H4 (cell line): ENCODE measurements around the gene AXIN1. TPM values are rescaled to one million over a fixed set of nuclear protein-coding genes. Genes with fewer than 3 reads are reported as not detected.
"Not testable (repeated sequence)": the region's sequence is repeated elsewhere in the genome, so short reads cannot be mapped to it uniquely, and the experiment has no call there.

Experiments
- DNase-seq: peaks from one replicate; pipeline ENCODE4 v3.0.0-alpha.2; 2015; ENCODE audit warnings: low spot score
- total RNA-seq: library from RNA; depleted of rRNA; stranded (reverse); fragments of >200 nt; shearing (Covaris generic); gene quantifications from 2 replicates; pipeline ENCODE4 v1.2.3, GENCODE V29; 2014

The AXIN1 gene
- total RNA-seq, 1 experiment from 2014 or later: 5.6 TPM

DNA sequence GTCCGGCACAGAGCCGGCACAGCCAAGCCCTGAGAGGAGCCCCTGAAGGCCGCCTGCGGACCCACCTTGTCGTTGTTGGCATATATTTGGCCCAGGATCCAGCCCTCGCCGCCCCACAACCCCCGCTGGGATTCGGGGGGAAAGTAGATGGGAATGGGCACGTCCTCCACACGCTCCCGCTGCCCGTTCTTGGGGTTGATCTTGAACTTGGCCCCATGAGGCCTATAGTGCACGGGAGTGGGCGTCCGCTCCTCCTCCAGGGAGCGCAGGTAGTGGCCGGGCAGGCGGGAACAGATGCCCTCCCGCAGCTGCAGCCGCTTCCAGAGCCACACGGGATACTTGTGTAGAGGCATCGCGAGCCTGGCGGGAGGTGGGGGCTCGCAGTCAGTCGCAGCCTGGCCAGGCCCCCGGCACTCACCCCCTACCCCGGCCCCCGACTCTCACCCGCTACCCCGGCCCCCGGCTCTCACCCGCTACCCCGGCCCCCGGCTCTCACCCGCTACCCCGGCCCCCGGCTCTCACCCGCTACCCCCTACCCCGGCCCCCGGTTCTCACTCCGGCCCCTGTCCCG, 17.4 kb upstream of the AXIN1 start:
- DNase-seq: no peak

DNA sequence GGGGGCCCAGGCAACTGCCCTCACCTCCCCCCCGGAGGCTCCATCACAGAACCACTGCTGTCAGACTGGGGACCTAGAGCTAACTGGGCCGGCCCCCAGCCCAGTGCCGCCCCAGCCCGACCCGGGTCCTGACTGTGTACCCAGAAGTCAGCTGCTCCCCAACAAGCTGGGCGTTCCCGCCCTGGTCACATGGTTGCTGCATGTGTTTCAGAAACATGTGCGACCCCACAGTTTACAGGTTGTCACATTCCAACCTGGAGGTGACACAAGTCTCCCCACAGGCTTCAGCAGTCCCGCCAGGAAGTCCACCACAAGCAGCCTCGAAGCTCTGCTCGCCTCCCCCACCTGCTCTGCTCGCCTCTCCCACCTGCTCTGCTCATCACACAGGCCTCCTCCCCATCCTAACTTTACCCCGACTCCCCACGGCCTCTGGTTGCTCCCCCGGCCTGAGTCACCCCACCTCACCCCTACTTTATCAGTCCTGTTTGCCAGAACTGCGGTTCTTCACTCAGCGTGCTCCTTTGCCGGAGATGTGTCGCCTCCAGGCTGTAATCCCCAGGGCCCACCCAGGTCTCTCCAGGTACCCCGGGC, 16.8 kb upstream of the AXIN1 start:
- DNase-seq: no peak

DNA sequence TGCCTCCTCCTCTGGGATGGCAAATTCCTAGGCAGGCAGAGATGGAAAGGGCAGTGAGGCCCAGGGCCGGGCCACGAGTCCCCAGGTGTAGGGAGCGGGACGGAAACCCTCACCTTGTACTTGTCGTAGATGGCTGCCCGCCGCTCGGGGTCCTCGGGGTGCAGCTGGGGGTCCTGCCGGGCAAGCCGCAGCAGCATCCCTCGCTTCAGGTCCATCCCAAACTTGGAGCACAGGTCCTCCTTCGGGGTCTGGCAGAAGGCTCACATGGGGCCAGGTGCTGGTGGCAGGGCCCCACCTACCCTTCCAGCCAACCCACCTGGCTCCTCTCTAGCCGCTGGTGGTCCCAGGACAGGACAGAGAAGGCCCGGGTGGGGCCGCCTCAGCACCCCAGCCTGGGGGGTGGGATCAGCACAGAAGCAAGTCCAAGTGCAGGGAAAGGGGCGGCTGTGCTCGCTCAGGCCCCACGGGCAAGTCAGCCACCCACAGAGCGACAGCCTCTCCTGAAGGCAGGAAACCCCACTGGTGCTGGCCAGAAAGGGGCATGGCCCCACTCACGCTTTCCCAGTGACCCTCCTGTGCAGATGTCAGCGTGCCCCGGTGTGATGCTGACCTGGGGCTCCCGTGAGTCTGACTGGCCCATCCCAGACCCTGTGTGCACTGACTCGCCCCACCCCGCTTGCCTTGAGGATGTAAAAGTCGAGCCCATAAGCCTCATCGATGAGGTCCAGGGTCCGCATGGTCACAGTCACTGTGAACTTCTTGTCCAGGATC, 16.1 kb upstream of the AXIN1 start:
- DNase-seq: no peak

DNA sequence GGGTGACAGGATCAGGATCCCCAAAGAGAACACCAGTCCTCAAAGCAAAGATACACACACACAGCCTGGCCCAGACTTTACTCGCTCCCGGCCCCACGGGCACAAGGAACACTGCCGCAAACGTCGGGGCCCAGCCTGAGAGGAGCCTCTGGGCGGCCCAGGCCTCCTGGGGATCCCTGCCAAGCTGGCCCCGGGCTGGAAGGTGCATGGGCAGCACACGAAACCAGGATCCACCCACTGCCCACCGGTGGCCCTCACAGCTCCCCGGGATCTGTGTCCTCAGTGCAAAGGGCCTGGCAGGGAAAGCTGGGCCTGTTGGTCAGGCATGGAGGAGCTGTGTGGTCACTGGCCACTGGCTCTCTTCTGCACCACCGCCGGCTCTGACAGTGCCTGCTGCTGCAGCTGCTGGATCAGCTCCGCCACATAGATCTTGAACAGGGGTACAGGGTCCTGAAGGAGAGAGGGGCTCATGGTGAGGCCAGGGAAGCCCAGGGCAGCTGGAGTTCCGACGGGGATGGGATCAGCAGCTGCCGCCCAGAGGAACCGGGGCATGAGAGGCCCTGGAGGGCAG, 14.9 kb upstream of the AXIN1 start:
- DNase-seq: no peak

DNA sequence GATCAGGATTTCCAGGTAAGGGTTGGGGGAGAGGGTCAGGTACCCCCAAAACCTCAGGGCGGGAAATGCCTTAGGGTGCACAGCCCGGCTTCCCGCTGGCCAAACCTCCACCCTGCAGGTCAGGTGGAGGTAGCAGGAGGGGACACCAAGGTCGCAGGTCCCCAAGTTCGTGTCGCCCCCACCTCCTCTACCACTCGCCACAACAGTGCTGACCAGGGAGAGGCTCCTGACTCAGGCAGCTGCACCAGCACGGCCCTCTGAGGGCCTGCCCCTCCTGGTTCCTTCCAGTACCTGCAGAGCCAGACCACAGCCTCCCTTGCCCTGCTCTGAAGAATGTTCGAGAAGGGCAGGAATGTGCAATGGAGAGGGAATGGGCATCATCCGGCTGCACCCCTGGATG, 14.0 kb upstream of the AXIN1 start:
- DNase-seq: no peak

DNA sequence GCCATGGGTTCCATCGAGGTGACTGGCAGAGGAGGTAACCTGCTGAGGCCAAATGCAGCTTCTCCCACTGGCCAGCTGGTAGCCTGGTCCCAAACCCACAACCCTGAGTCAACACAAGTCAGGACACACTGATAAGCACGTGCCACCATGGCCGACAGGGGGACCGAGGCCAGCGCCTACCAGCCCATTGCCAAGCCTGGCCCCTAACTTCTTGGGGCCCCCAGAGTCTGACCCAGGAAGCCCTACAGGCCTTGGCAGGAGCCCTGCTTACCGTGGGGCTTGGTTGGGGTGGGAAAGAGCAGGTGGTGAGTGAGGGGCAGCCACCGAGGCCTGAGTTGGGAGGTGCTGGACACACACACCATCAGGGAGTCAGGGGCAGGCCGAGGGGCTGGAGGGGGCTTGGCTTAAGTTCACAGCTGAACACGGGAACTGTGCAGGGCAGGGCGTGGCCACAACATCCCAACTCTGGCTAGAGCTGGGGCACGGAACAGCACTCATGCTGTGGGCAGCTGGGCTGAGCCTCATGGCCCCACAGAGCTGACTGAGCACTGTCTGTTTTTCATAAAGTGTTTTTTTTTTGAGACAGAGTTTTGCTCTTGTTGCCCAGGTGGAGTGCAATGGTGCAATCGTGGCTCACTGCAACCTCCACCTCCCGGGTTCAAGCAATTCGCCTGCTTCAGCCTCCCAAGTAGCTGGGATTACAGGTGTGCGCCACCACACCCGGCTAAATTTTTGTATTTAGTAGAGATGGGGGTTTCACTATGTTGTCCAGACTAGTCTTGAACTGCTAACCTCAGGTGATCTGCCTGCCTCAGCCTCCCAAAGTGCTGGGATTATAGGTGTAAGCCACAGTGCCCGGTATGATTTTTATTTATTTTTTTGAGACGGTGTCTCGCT, 12.3 kb upstream of the AXIN1 start:
- no peak for DNase-seq

DNA sequence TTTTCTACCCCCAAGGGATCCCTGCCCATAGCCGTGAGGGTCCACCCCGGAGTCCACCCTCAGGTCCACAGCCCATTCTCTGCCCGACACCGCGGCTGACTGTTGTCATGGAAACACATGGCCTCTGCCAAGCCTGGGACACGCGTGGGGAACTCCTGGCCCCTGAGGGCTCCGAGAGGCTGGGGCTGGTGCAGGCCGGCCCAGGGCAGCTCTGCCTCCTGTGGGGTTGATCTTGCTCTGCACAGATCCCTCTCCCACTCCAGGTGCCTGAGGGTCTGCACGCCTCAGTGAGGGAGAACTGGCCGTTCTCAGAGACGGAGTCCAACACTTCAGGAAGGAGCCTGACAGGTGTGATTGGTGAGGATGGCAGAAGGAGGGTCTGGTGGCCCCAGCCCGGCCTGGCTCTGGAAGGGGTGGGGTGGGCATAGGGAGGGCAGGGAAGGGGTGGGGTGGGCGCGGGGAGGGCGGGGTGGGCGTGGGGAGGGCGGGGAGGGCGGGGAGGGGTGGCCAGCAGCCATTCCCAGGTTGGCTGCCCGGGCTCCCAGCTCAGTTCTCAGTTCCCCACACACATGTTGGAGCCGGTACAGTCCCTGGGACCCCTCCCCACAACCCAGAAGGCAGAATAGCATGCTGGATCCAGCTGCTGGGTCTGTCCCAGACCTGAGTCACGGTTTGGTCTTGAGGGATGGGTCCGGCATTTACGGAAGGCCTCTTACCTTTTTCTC, 11.4 kb upstream of the AXIN1 start:
- no peak for DNase-seq

DNA sequence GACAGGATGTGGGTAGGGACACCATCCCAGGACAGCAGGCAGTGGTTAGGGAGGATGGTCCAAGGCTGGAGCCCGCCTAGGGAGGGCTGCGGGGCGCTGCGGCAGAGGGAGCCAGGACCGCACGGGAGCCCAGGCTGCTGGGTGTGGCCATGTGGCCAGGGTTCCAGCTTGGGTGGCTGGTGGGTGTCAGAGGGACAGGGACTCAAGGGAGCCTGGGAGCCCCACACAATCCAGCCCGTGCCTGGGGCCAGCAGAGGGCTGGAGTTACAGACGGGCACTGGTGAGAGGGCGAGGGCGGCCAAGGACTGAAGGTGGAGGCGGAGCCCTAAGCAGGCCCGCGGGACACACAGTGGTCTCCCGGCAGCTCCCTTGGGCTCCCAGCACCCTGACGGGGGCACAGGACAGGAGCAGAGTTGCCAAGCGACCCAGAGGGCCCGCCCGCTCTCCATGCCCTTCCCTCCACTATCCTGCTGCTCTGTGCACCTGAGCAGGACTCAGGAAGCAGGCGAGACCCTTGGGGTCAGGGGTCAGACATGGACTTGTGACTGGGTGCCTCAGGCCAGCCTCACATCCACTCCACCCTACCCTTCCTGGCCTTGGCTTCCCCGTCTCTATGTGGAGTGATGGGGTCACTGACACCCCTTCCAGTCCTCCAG, 10.7 kb upstream of the AXIN1 start:
- DNase-seq: no peak

DNA sequence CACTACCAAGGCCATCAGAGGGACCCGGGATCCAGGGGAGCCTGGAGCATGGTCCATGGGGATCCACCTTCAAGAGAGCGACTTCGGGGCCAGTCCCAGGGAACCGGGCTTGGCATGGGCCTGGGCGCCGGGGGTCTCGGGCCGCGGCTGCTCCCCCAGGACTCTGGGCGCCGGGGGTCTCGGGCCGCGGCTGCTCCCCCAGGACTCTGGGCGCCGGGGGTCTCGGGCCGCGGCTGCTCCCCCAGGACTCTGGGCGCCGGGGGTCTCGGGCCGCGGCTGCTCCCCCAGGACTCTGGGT, 10.1 kb upstream of the AXIN1 start:
- DNase-seq: not testable (repeated sequence)

DNA sequence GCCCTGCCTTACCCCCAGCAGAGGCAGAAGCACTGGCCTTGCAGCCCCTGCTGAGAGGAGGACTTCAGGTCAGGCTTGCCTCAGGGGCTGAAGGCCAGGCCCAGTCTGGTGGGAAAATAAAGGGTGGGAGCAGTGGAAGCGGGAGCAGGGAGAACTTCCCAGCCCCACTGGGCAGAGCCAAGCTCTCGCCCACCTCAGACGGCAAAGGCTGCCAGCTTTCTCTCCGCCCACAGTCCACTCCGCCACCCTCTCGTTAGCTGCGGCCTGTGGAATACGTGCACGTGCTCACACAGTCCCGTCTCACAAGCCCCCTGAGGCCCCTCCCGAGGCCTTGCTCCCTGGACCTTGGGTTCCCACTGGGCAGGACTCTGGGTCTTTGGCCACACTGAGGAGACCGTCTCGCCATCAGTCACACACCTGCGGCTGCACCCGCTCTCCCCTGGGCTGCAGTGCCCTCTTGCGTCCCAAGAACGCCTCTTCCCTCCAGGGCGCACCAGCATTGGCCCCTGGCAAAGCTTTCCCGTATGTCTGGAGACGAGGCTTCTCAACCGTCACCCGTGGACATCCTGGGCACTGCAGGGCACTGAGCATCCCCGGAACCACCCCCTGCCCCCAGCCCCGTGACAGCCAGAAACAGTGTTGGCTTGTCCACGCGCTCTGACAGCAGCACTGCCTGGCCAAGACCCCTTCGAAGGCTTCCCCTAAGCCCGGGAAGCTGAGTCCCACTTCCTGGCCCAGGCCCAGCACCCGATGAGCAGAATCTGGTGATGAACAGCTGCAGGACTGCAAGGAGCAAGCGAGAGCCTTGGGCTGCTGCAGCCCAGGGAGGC, 9.6 kb upstream of the AXIN1 start:
- DNase-seq: peak; percentile 65

DNA sequence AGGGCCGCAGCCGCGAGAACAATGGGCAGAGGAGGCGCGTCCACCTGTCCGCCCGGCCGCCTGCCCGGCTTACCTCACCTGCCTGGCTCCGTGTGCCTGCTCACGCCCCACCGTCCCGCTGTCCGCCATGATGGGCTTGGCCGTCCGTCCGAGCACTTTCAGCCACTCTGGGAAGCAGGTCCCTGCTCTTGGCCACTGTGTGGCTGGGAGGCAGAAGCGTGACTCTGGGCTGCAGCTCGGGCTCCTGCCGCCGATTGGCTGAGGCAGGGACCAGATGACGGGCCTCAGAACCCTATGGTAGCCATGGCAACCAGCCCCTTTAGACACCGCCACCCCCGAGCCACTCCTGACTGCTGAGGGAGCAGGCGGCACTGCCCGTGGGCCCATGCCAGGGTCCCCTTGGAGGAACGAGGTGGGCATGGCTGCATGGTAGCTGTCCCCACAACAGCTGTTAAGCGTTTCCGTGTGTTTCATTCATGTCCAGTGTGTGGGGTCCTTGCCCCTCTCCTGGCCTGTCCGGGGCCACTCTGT, 8.9 kb upstream of the AXIN1 start:
- no peak for DNase-seq

DNA sequence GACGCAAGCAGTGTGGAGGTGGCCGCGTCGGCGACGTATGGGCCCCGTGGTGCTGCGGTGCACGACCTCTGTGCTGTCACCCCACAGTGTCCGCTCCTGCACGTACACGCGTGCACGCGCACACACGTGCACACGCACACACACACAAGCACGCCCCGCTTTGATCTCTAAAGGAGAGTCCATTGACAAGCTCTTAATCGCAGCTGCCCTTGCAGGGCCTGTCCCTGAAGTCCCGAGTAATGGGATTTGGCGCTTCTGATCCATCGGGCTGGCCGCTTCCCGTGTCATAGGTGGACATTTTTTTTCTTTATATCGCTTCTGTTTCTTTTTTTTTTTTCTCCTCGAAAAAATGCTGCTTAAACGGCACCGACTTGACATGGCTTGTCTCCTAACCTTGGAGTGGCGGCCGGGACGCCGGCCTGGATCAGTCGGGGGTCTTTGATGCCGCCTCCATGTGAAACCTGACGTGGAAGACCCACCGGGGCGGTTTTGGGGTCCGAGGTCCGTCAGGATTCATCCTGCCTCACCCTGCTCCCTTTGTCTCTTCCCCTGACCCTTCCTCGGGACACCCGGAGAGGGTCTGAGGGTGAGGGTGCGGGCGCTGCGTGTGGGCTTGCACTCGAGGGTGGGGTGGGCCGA, 8.3 kb upstream of the AXIN1 start:
- no peak for DNase-seq

DNA sequence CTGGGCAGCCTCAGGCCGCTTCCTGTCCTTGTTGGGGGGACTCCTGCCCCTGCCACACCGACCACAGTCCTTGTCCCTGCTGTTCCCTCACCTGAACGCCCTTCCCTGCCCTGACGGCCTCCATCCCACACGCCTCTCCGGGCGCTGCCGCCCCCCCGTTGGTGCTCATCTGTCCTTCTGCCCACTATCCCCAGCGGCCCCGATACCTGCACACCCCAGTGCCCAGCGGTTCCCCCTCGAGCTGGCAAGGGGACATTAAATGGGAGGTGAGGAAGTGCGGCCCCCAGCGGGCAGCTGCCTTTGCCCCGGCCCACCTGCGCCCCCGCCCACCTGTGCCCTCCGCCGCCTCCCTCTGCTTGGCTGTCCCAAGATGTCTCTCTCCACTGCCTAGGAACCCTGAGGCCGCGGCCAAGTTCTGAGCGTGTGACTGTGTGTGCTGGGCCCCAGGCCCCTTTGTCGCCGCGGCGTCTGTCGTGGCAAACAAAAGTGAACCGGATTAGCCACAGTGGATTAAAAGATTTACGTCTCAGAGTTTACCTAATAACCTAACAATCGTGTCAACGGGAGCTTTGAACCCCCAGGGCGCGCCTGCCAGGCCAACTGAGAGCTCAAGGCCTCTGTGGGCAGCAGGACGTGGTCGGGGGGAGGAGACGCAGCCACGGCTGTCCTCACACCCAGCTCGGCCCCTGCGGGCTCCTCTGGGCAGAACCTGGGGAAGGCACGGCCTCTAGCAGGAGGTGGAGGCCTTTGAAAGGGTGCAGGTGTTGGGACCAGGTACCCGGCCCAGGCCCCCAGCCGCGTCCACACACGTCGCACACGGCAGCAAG, 7.6 kb upstream of the AXIN1 start:
- no peak for DNase-seq

DNA sequence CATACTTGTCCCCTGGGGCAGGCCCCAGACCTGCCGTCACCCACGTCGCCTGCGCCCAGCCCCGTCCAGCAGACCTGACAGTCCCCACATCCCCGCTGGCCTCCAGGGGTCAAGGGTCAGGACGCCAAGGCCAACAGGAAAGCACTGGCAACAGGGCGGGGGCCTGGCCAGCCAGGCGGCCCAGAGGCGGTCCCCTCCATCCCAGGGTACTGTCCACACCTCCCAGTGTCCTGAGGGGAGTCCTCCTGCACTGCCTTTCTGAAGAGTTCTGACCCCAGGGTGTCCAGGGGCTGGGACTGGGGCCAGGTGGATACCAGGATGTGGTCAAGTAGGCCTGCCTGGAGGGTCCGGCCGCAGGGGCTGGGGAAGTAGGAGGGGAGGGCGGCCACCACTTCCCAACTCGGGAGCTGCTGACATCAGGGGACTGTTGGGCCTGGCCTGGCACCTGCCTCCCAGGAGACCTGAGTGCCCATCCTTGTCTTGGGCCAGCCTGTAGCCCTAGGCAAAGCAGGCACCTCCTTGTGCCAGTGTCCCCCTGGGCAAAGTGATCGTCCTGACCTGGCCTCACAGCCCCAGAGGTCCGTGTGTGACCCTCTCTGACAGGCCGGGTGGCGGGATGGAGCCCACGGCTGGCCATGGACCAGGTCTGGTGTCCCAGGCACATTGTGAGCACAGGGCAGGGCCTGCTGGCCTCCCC, 6.7 kb upstream of the AXIN1 start:
- no peak for DNase-seq

DNA sequence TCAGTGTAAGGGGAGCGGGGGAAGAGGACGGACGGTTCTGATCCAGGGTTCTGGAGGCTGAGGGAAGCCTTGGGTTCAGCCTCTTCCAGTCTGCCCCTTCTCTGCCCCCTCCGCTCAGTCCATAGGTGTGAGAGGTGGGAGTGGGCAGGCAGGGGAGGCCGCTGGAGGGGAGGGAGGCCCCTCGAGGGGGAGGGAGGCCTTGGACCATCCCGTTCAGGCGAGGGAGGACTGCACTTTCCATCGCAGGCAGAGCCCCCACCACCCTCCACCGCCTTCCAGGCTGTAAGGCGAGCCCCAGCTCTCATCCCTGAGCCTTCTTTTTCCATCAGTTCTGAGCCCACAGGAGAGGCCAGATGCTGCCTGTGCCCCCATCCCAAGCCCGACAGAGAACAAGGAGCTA, 4.2 kb upstream of the AXIN1 start:
- DNase-seq: no peak

DNA sequence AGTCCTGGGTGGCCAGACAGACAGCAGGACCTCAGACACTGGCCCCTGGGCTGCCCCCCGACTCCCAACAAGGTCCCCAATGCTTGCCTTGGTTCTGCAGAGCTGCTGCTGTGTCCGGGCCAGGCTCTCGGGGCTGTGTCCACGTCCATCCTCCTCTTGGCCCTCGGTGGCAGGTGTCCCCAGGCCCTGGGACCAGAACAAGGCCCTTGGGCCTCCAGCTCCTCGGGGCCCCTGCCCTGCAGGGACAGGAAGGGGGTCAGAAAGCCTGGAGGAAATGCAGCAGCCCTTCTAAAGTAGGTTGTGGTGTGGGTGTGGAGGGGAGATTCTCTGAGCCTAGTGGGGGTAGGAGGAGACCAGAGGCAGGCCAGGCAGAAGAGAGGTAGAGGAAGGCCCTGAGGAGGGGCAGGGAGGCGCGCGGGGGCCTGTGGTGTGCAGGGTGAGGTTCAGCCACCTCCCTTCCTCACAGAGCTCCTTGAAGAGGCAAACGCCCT, 2.5 kb upstream of the AXIN1 start:
- no peak for DNase-seq

DNA sequence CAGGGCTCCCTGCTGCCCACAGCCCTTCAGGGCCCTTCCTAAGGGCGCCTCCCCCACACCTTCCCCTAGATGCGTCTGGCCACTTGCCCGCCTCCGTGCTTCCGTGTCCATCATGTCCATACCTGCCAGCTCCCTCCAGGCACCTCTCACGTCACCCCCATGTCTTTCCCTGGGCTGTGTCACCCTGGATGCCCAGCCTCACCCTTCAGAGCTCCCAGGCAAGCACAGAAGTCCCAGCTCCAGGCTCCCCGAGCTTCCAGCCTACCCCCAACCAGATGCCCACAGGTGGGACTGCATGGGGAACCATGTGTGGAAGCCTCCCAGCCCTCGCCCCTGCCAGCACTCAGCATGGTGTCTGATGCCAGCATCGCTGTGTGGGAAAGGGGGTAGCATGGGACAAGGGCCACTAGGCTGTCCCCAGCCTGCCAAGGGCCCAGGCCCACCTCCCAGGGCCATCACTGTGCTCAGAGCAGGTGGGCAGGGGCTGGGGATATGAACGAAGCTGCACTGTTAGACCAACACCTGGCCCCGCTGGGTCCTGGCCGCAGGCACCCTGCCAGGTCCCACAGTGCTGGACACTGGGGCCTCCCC, 1.9 kb upstream of the AXIN1 start:
- no peak for DNase-seq
